Mesothelial cell of epicardium (in vitro differentiated cells): Measurements from ENCODE around the gene MMP17. TPM values are rescaled to one million over a fixed set of nuclear protein-coding genes. Genes with fewer than 3 reads are reported as not detected.

ENCODE experiments used
- DNase-seq, 2 experiments: peaks; one replicate each; pipeline ENCODE4 v3.0.0; 2021; ENCODE audit warnings: low spot score in 2 of 2; ENCODE audit not compliant: unreplicated experiment in 2 of 2
- H3K27ac Mint-ChIP-seq: 2 replicates; pipeline ENCODE4 v1.8.0; 2021; ENCODE audit warnings: mixed read lengths
- H3K27me3 Mint-ChIP-seq: 2 replicates; pipeline ENCODE4 v1.8.0; 2021; ENCODE audit warnings: low read depth, mixed read lengths
- H3K36me3 Mint-ChIP-seq: 2 replicates; pipeline ENCODE4 v1.8.0; 2021; ENCODE audit warnings: mixed read lengths
- H3K4me1 Mint-ChIP-seq: 2 replicates; pipeline ENCODE4 v1.8.0; 2021; ENCODE audit warnings: mixed read lengths
- H3K4me3 Mint-ChIP-seq: 2 replicates; pipeline ENCODE4 v1.8.0; 2021; ENCODE audit warnings: mild to moderate bottlenecking, moderate library complexity, mixed read lengths
- H3K9me3 Mint-ChIP-seq: 2 replicates; pipeline ENCODE4 v1.8.0; 2021; ENCODE audit warnings: mixed read lengths
- CTCF ChIP-seq: fragments of 200-600 bp; sonication (generic); IDR thresholded peaks from one replicate; pipeline ENCODE4 v1.5.0; 2021; ENCODE audit warnings: antibody characterized with exemption; ENCODE audit not compliant: unreplicated experiment
- total RNA-seq: library from RNA; stranded (reverse); gene quantifications from 3 replicates; pipeline ENCODE4 v1.2.1, GENCODE V29; 2021

Gene MMP17
- total RNA-seq, 1 donor from 2014 or later, result 1.8 TPM

- no peak for DNase-seq
- Mint-ChIP-seq H3K27me3 (peaks cover 5% of the 10 kb centered on the region), H3K27ac (no peak overlapping the region), H3K4me3 (no peak overlapping the region), H3K36me3 (no peaks in the 10 kb centered on the region), H3K4me1 (no peaks in the 10 kb centered on the region), H3K9me3 (no peaks in the 10 kb centered on the region)
- TF ChIP-seq CTCF, result no peak
Measured at GRCh38 chr12:131818821-131819585, 9.2 kb upstream of the MMP17 start.

- Mint-ChIP-seq H3K9me3 (no peaks in the 10 kb centered on the region), H3K36me3 (no peaks in the 10 kb centered on the region), H3K4me1 (peaks cover 3% of the 10 kb centered on the region), H3K27ac (no peak overlapping the region), H3K27me3 (peaks cover 41% of the 10 kb centered on the region), H3K4me3 (no peak overlapping the region)
- DNase-seq, result no peak
- TF ChIP-seq CTCF, result no peak
Measured at GRCh38 chr12:131824450-131824849, 3.7 kb upstream of the MMP17 start.

GRCh38 chr12:131825146-131825892 lies 2.9 kb upstream of the MMP17 start:
- Mint-ChIP-seq H3K27me3 (peaks cover 47% of the 10 kb centered on the region), H3K36me3 (no peaks in the 10 kb centered on the region), H3K4me1 (peaks cover 4% of the 10 kb centered on the region), H3K4me3 (no peak overlapping the region), H3K27ac (no peak overlapping the region), H3K9me3 (no peaks in the 10 kb centered on the region)
- no peak for TF ChIP-seq CTCF
- no peak for DNase-seq

- Mint-ChIP-seq H3K4me3 (peak overlapping the region; percentile 47), H3K27ac (no peak overlapping the region)
- no peak for DNase-seq
Measured at GRCh38 chr12:131826097-131826928, 1.9 kb upstream of the MMP17 start.

More at GRCh38 chr12:131826097-131826928, 1.9 kb upstream of the MMP17 start:
- no peaks in the 10 kb centered on the region for H3K36me3 Mint-ChIP-seq
- peaks cover 56% of the 10 kb centered on the region for H3K27me3 Mint-ChIP-seq
- peaks cover 9% of the 10 kb centered on the region for H3K4me1 Mint-ChIP-seq
- H3K9me3 Mint-ChIP-seq, result no peaks in the 10 kb centered on the region
- no peak for TF ChIP-seq CTCF
